WTC11 (cell line): ENCODE measurements around the gene FAM13C.

Source experiments
- CREM ChIP-seq: sonication (generic); formaldehyde crosslinking; IDR thresholded peaks from 2 replicates; pipeline ENCODE4 v1.8.1; 2022; ENCODE audit warnings: mild to moderate bottlenecking, missing genetic modification reagents, moderate library complexity
- TEAD4 ChIP-seq: sonication (generic); formaldehyde crosslinking; IDR thresholded peaks from 2 replicates; pipeline ENCODE4 v1.8.0; 2022; ENCODE audit warnings: mild to moderate bottlenecking, missing genetic modification reagents
- TP53 ChIP-seq: sonication (generic); formaldehyde crosslinking; IDR thresholded peaks from 2 replicates; pipeline ENCODE4 v1.8.1; 2023; ENCODE audit warnings: mild to moderate bottlenecking, missing genetic modification reagents
- TF ChIP-seq, protein P1 (sequence below): fragments of 200-600 bp; IDR thresholded peaks from 2 replicates; pipeline ENCODE4 v1.8.0; 2022; ENCODE audit warnings: antibody characterized with exemption
- TF ChIP-seq, protein P2 (sequence below): sonication (generic); formaldehyde crosslinking; IDR thresholded peaks from 2 replicates; pipeline ENCODE4 v1.8.0; 2022; ENCODE audit warnings: mild to moderate bottlenecking, missing genetic modification reagents

DNA sequence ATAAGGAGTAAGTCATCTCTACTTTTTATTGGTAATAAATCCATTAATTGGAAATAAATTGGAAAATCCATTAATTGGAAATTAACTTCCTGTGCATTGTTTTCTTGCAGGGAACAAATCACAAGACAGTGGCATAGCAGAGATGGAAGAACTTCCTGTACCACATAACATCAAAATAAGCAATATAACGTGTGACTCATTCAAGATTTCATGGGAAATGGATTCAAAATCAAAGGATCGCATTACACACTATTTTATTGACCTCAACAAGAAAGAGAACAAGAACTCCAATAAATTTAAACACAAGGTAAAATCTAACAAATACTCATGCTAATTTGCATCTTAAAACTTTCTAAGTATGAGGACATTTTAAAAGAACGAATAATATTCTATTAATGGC lies 128.2 kb downstream of the FAM13C start:
- TF ChIP-seq, protein P1, sequence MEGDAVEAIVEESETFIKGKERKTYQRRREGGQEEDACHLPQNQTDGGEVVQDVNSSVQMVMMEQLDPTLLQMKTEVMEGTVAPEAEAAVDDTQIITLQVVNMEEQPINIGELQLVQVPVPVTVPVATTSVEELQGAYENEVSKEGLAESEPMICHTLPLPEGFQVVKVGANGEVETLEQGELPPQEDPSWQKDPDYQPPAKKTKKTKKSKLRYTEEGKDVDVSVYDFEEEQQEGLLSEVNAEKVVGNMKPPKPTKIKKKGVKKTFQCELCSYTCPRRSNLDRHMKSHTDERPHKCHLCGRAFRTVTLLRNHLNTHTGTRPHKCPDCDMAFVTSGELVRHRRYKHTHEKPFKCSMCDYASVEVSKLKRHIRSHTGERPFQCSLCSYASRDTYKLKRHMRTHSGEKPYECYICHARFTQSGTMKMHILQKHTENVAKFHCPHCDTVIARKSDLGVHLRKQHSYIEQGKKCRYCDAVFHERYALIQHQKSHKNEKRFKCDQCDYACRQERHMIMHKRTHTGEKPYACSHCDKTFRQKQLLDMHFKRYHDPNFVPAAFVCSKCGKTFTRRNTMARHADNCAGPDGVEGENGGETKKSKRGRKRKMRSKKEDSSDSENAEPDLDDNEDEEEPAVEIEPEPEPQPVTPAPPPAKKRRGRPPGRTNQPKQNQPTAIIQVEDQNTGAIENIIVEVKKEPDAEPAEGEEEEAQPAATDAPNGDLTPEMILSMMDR, result no peak
- TF ChIP-seq, protein P2, sequence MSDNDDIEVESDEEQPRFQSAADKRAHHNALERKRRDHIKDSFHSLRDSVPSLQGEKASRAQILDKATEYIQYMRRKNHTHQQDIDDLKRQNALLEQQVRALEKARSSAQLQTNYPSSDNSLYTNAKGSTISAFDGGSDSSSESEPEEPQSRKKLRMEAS (CRISPR knock-in tag), result no peak
- TF ChIP-seq TP53 (CRISPR knock-in tag) (no peak), TEAD4 (CRISPR knock-in tag) (no peak), CREM (CRISPR knock-in tag) (no peak)
